Right hindlimb (tissue), 1 donor: ENCODE data around the gene RRP1.
A peak's percentile ranks its signal among the peaks of the same experiment; 100 is the strongest.
"Not testable (repeated sequence)": the region's sequence is repeated elsewhere in the genome, so short reads cannot be mapped to it uniquely, and the experiment has no call there.

ENCODE experiments used
- DNase-seq: peaks from one replicate; pipeline ENCODE4 v3.0.0-alpha.2; 2018

RRP1 gene

GRCh38 chr21:43819511-43820405 lies 30.4 kb downstream of the RRP1 start:
- DNase-seq = no peak

DNA sequence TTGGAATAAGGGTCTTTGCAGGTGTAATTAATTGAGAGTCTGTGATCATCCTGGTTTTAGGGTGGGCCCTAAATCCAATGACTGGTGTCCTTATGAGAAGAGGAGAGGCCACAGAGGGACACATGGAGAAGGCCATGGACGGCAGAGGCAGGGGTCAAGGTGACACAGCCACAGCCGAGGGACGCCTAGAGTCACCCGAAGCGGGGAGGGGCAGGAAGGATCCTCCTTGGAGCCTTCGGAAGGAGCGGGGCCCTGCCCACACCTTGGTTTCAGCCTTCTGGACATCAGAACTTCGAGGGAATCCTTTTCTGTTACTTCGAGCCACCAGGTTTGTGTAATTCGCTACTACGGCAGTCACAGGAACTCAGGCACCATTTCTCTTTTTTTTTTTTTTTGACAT lies 31.1 kb downstream of the RRP1 start:
- DNase-seq = no peak

- not testable (repeated sequence) for DNase-seq
These were observed 32.8 kb downstream of the RRP1 start for GRCh38 chr21:43822166-43822565.

DNA sequence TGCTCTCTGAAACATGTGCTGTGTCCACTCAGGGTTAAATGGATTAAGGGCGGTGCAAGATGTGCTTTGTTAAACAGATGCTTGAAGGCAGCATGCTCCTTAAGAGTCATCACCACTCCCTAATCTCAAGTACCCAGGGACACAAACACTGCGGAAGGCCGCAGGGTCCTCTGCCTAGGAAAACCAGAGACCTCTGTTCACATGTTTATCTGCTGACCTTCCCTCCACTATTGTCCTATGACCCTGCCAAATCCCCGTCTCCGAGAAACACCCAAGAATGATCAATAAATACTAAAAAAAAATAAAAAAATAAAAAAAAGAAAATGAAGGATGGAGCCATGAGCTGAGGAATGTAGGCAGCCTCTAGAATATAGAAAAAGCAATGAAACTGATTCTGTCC lies 33.4 kb downstream of the RRP1 start:
- DNase-seq = not testable (repeated sequence)

DNA sequence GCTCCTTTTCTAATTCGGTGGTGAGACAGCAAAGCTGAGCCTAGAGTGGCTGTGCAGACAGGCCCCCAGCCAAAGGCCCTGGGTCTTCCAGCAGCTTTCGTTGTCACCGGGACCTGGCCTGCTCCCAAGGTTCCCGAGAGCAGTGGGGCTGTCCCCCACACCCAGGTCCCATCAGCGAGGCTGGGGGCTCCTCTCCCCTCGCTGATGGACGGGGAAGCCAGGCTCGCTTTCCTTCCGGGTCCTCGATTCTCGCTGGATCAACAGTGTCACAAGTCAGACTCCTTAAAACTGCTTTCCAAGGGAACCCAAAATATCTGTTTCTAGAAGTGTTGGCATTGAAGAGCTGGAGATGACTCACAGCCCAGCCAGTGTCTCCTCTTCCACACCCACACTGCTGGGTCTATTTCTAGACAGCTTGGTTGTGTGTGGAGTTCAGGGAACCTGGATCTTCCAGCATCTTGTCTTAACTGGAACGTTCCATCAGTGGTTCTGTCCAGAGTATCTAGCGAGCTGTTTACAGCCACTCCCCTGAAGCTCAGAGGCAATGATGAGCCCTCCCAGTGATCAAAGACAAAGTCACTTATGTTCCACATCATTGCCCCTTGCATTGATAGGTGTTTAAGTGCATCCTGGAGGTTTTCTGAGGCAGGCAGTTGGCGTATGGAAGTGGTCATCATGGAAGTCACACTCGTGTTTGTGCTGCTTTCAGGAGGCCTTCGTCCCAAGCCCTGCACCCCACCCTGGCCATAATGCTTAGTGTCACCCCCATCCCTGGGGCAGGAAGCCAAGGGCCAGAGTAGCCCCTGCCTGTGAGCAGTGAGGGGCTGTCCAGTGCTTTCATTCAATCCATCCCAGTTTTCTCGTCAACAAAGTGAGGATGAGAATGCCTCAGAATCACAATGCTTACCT lies 35.2 kb downstream of the RRP1 start:
- no peak for DNase-seq

- DNase-seq = no peak
These were observed 36.0 kb downstream of the RRP1 start for GRCh38 chr21:43825242-43825935.

GRCh38 chr21:43825936-43826622 lies 36.7 kb downstream of the RRP1 start:
- DNase-seq = no peak

- no peak for DNase-seq
These were observed 37.2 kb downstream of the RRP1 start for GRCh38 chr21:43826623-43826974.

- peak; percentile 66 for DNase-seq
These were observed 37.7 kb downstream of the RRP1 start for GRCh38 chr21:43827015-43827611.

GRCh38 chr21:43829161-43829560 lies 39.8 kb downstream of the RRP1 start:
- no peak for DNase-seq

DNA sequence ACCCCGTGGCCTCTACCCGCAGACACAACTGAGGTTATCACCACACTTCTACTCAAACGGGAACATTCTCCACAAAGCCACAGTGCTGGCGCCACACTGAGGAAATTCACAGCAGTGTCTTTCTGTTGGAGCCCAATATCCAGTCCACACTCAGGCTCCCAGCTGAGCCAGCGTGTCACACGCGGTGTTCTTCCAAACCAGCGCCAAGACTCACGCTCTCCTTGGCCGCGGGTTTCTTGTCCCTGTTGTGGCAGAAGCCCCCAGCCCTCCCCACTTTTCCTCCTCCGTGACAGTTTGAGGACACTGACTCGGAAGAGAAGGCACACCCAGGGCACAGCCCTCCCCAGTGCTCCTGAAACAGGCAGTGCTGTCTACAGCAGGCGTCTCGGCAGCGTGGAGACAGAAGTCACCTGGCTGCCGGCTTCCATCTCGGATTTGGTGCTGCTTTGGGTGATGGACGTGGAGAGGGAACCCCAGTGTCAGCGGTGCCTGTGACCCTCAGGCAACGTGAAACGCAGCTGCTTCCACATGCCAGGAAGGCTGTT lies 40.3 kb downstream of the RRP1 start:
- no peak for DNase-seq

GRCh38 chr21:43832158-43832550 lies 42.8 kb downstream of the RRP1 start:
- DNase-seq = no peak

- DNase-seq = no peak
These were observed 43.3 kb downstream of the RRP1 start for GRCh38 chr21:43832648-43833047.

DNA sequence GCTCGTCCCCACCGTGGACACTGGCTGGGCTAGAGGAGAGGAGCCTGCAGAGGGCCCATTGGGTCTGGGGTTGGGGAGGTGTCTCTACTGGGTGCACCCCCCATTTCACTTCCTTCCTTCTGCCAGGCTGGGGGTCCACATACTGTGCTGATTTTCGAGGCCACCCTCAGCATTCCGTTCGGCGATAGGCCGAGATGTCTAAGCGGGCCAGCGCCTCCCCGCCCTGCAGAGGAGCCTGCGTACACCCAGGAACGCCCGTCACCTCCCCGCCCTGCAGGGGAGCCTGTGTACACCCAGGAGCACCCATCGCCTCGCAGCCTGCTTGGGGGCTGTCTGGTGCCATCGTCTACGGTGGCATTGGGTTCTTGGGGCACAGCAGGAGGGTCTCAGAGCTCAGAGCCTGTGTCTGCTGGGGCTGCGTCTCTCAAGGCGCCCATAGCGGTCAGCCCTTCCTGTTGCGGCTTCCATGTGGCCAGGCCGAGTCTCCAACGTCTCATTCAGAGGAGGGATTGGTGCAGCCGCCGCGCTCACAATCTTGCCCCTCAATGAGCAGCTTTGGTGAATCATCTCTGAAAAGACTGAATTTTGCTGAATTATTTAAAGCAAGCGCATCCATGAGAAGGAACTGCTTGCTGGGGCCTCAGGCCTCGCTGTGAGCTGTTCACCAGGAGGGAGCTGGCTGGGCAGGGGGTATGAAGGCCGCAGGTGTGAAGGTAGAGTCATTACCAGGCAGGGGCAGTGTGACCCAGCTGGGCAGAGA lies 44.9 kb downstream of the RRP1 start:
- no peak for DNase-seq

DNA sequence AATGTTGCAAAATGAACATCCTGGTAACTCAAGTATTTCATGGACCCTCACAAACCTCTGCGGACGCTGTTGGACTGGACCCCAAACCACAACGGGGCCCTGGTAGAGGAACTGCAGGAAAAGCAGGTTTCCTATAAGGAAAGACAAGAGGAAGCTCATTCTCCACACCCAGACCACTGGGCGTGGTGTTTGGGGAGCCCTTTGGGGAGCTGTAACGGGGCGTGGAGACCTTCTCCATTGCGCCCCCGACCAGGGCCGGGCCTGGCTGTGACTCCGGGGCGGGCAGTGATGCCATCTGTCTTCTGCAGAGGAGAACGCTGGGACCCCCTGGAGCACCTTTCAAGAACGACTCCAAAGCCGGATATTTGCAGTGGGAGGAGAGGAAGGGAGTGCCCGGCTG lies 45.7 kb downstream of the RRP1 start:
- DNase-seq = no peak

- DNase-seq = no peak
These were observed 46.5 kb downstream of the RRP1 start for GRCh38 chr21:43835861-43836260.

GRCh38 chr21:43836616-43837015 lies 47.2 kb downstream of the RRP1 start:
- DNase-seq = no peak

GRCh38 chr21:43840259-43840658 lies 50.9 kb downstream of the RRP1 start:
- no peak for DNase-seq

GRCh38 chr21:43842742-43843141 lies 53.4 kb downstream of the RRP1 start:
- DNase-seq = no peak

GRCh38 chr21:43844906-43845305 lies 55.5 kb downstream of the RRP1 start:
- not testable (repeated sequence) for DNase-seq

DNA sequence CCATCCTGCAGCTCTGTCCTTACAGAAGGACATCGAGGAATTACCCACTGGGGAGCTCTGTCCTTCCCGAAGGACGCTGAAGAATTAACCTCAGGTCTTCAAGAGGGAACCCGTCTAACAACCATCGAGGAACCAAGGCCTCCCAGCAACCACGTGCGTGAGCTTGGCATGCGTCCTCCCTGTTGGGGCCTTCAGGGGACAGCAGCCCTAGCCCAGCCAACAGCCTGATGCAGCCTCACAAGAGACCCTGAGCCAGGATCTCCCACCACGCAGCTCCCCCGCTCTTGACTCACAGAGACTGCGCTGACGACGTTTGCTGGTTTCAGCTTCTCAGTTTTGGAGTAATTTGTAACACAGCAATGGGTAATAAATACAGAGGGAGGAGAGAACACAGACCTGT lies 56.0 kb downstream of the RRP1 start:
- no peak for DNase-seq
